Aorta (tissue), 5 donors: ENCODE measurements around the gene MCF2L. TPM values are rescaled to one million over a fixed set of nuclear protein-coding genes. Genes with fewer than 3 reads are reported as not detected.

Experiments used
- ATAC-seq: fragments of 200-7000 bp; cut with Tn5 transposase; one replicate; pipeline ENCODE4 v1.9.1; 2022; ENCODE audit warnings: moderate library complexity; ENCODE audit not compliant: low FRiP score
- DNase-seq, 2 donors: peaks; one replicate each; pipeline ENCODE4 v3.0.0-alpha.2; 2020
- H3K27ac ChIP-seq, 2 donors: one replicate each; pipeline ENCODE4 v1.5.1; 2013; ENCODE audit warnings: low read length in 2 of 2, mild to moderate bottlenecking in 2 of 2, moderate library complexity in 2 of 2, control low read depth in 1 of 2, inconsistent platforms in 1 of 2, low read depth in 1 of 2
- H3K27me3 ChIP-seq, 2 donors: one replicate each; pipeline ENCODE4 v1.6.1; 2013; ENCODE audit warnings: control low read depth in 1 of 2, low read length in 1 of 2, mild to moderate bottlenecking in 1 of 2, moderate library complexity in 1 of 2; ENCODE audit not compliant: insufficient read depth in 2 of 2, control insufficient read depth in 1 of 2
- H3K36me3 ChIP-seq, 2 donors: one replicate each; pipeline ENCODE4 v1.6.1; 2013; ENCODE audit warnings: control low read depth in 1 of 2, low read length in 1 of 2, mild to moderate bottlenecking in 1 of 2; ENCODE audit not compliant: insufficient read depth in 2 of 2, control insufficient read depth in 1 of 2
- H3K4me1 ChIP-seq, 2 donors: one replicate each; pipeline ENCODE4 v1.6.1; 2013; ENCODE audit warnings: low read length in 2 of 2, control low read depth in 1 of 2, mild to moderate bottlenecking in 1 of 2, moderate library complexity in 1 of 2; ENCODE audit not compliant: insufficient read depth in 2 of 2, control insufficient read depth in 1 of 2
- H3K4me3 ChIP-seq, 2 donors: one replicate each; pipeline ENCODE4 v1.5.1; 2013; ENCODE audit warnings: low read length in 2 of 2, control low read depth in 1 of 2, mild to moderate bottlenecking in 1 of 2
- H3K9me3 ChIP-seq: one replicate; pipeline ENCODE4 v1.6.1; 2013; ENCODE audit warnings: mild to moderate bottlenecking, low read length; ENCODE audit not compliant: control insufficient read depth
- WGBS, 2 donors: extraction: QIAGEN DNeasy Blood & Tissue Kit; methylation state at CpG; one replicate each; pipeline ENCODE4 v1.1.7; 2013; 5-methylcytosine and 5-hydroxymethylcytosine counted together
- intact Hi-C, 2 donors: fragments of 100-400 bp; cut with DNase I; formaldehyde crosslinking; loops; one replicate each; pipeline versions ENCODE4 v1.14.2 to v1.15.0; 2022
- polyA plus RNA-seq, 2 donors: library from polyadenylated mRNA; stranded (reverse); fragments of 200-250 nt; gene quantifications; one replicate each; pipeline ENCODE4 v1.2.3, GENCODE V29; 2013
- total RNA-seq, 2 donors: library from RNA; stranded (reverse); fragmentation: NEBNext Ultra II Directional; extraction: Animal tissue kit (Norgen Biotek cat#: 25700); gene quantifications; one replicate each; pipeline ENCODE4 v1.2.1, GENCODE V29; 2021
- donor health status: healthy with polysubstance abuse.
- donor health status: Bipolar disorder and iron deficiency.
- donor health status: DM: no; HTN: no; CAD: no.
- donor health status: DM: no; HTN: no; CAD: no.
- donor health status: DM: yes; HTN: yes; CAD: no.

The MCF2L gene
- total and polyA plus RNA-seq, 4 donors = 3.2 to 73.3 (median 27.6) TPM

- WGBS, 2 donors = 78 to 84% methylated on average over 15 of the region's 15 CpGs
- intact Hi-C loops = no loop called here
- no peak overlapping the region for H3K27ac ChIP-seq
- H3K9me3 ChIP-seq = no peaks in the 10 kb centered on the region
- ATAC-seq = no peak
- no peaks in the 10 kb centered on the region for H3K27me3 ChIP-seq
- no peak for DNase-seq
- H3K36me3 ChIP-seq = no peaks in the 10 kb centered on the region
- H3K4me3 ChIP-seq = no peak overlapping the region
- no peaks in the 10 kb centered on the region for H3K4me1 ChIP-seq
These were observed 13.6 kb upstream of the MCF2L start for GRCh38 chr13:112955271-112955937.

- intact Hi-C loops = no loop called here
- H3K36me3 ChIP-seq = no peaks in the 10 kb centered on the region
- DNase-seq (no peak), ATAC-seq (no peak)
- H3K27ac ChIP-seq = no peak overlapping the region
- H3K27me3 ChIP-seq = no peaks in the 10 kb centered on the region
- H3K9me3 ChIP-seq = no peaks in the 10 kb centered on the region
- H3K4me3 ChIP-seq = no peak overlapping the region
- no peaks in the 10 kb centered on the region for H3K4me1 ChIP-seq
- WGBS, 2 donors = 79 to 86% methylated on average over 11 of the region's 11 CpGs
These were observed 13.1 kb upstream of the MCF2L start for GRCh38 chr13:112955956-112956355.

GRCh38 chr13:112956571-112957294 lies 12.3 kb upstream of the MCF2L start:
- no peak for DNase-seq
- Histone ChIP-seq H3K36me3 (no peaks in the 10 kb centered on the region), H3K27ac (no peak overlapping the region), H3K4me3 (no peak overlapping the region), H3K27me3 (no peaks in the 10 kb centered on the region), H3K4me1 (no peaks in the 10 kb centered on the region), H3K9me3 (no peaks in the 10 kb centered on the region)
- no peak for ATAC-seq
- intact Hi-C loops = no loop called here
- 71 to 77% methylated on average over 19 of the region's 19 CpGs for WGBS, 2 donors

- DNase-seq = peak in 1 of 2 donors; percentile 41
- WGBS, 2 donors = 71 to 84% methylated on average over 12 of the region's 12 CpGs
- H3K4me1 ChIP-seq = no peaks in the 10 kb centered on the region
- H3K36me3 ChIP-seq = no peaks in the 10 kb centered on the region
- no peak overlapping the region for H3K27ac ChIP-seq
- intact Hi-C loops = no loop called here
- H3K4me3 ChIP-seq = no peak overlapping the region
- ATAC-seq = no peak
- no peaks in the 10 kb centered on the region for H3K27me3 ChIP-seq
- no peaks in the 10 kb centered on the region for H3K9me3 ChIP-seq
These were observed 11.7 kb upstream of the MCF2L start for GRCh38 chr13:112957295-112957677.

GRCh38 chr13:112958127-112958989 lies 10.7 kb upstream of the MCF2L start:
- no peaks in the 10 kb centered on the region for H3K9me3 ChIP-seq
- no peaks in the 10 kb centered on the region for H3K36me3 ChIP-seq
- 77 to 82% methylated on average over 29 of the region's 29 CpGs for WGBS, 2 donors
- ATAC-seq (no peak), DNase-seq (peak in 1 of 2 donors; percentile 67)
- H3K4me3 ChIP-seq = no peak overlapping the region
- H3K4me1 ChIP-seq = no peaks in the 10 kb centered on the region
- no peak overlapping the region for H3K27ac ChIP-seq
- no peaks in the 10 kb centered on the region for H3K27me3 ChIP-seq
- intact Hi-C loops = no loop called here

- ATAC-seq (no peak), DNase-seq (peak in 1 of 2 donors; percentile 39)
- no peaks in the 10 kb centered on the region for H3K27me3 ChIP-seq
- no peaks in the 10 kb centered on the region for H3K9me3 ChIP-seq
- intact Hi-C loops = no loop called here
- H3K4me1 ChIP-seq = no peaks in the 10 kb centered on the region
- no peak overlapping the region for H3K4me3 ChIP-seq
- H3K36me3 ChIP-seq = no peaks in the 10 kb centered on the region
- no peak overlapping the region for H3K27ac ChIP-seq
- WGBS, 2 donors = 34 to 59% methylated on average over 11 of the region's 11 CpGs
These were observed 9.8 kb upstream of the MCF2L start for GRCh38 chr13:112959206-112959605.

GRCh38 chr13:112959701-112960542 lies 9.1 kb upstream of the MCF2L start:
- no peak overlapping the region for H3K27ac ChIP-seq
- WGBS, 2 donors = 87 to 91% methylated on average over 30 of the region's 30 CpGs
- no peak overlapping the region for H3K4me3 ChIP-seq
- ATAC-seq (no peak), DNase-seq (peak; percentile 29 to 67)
- no peaks in the 10 kb centered on the region for H3K36me3 ChIP-seq
- no peaks in the 10 kb centered on the region for H3K27me3 ChIP-seq
- intact Hi-C loops = no loop called here
- H3K4me1 ChIP-seq = no peaks in the 10 kb centered on the region
- H3K9me3 ChIP-seq = no peaks in the 10 kb centered on the region

GRCh38 chr13:112960706-112961105 lies 8.3 kb upstream of the MCF2L start:
- no peak overlapping the region for H3K27ac ChIP-seq
- H3K9me3 ChIP-seq = no peaks in the 10 kb centered on the region
- DNase-seq (peak; percentile 6 to 65), ATAC-seq (no peak)
- intact Hi-C loops = no loop called here
- H3K27me3 ChIP-seq = no peaks in the 10 kb centered on the region
- H3K4me1 ChIP-seq = no peaks in the 10 kb centered on the region
- H3K36me3 ChIP-seq = no peaks in the 10 kb centered on the region
- 82 to 85% methylated on average over 7 of the region's 7 CpGs for WGBS, 2 donors
- H3K4me3 ChIP-seq = no peak overlapping the region
